Measurements from ENCODE around the gene SLAIN2. TPM values are rescaled to one million over a fixed set of nuclear protein-coding genes. Genes with fewer than 3 reads are reported as not detected.
"Not testable (repeated sequence)": the region's sequence is repeated elsewhere in the genome, so short reads cannot be mapped to it uniquely, and the experiment has no call there.

The SLAIN2 gene
- polyA plus RNA-seq, 3 donors: 13.9 to 24.1 (median 17.6) TPM

DNA sequence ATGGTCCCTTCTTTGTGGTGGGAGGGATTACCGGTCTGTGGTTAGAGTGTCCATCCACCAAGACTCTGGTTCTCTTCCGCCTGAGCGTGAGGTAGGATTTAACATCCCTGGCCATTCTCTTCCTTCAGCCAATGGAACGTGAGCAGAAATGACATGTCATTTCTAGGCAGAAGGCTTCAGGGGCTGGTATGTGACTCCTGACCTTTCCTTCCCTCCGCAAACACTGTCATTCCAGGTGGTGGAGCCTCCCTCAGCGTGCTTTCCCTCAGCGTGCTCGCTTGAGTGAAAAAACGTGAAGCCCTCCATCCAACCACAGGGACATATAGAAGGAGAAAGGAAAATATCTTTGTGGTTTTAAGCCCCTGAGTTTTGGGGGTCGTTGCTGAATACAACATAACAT, 107.8 kb downstream of the SLAIN2 start:
- Mint-ChIP-seq H3K4me3 (no peak overlapping the region), H3K27ac (no peak overlapping the region)
- no peaks in the 10 kb centered on the region for H3K36me3 ChIP-seq (replicated peaks in 1 of 2; ENCODE audit: control insufficient read depth in 1 of 2, insufficient read depth in 2 of 2, low read length in 2 of 2)

DNA sequence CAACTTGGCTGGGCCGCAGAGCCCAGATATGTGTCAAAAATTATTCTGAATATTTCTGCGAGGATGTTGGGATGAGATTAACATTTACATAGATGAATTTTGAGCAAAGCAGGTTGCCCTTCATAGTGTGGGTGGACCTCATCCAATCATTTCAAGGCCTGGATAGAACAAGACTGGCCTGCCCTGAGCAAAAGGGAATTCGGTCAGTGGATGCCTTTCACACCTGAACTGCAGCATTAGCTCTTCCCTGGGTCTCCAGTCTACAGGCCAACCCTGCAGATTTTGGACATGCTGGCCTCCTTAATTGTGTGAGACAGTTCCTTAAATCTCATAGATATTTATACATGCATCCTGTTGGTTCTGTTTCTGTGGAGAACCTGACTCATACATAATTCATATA, 109.4 kb downstream of the SLAIN2 start:
- DNase-seq: no peak
- Mint-ChIP-seq H3K36me3 (no peaks in the 10 kb centered on the region), H3K4me1 (no peaks in the 10 kb centered on the region), H3K4me3 (no peak overlapping the region), H3K9me3 (peaks cover 0 to 6% (median 0%) of the 10 kb centered on the region in 7 donors), H3K27ac (no peak overlapping the region), H3K27me3 (ENCODE audit: low read depth in 3 of 3) (peaks cover 0 to 4% (median 2%) of the 10 kb centered on the region in 3 donors)
- H3K4me2 ChIP-seq (replicated peaks; ENCODE audit: extremely low read depth, low read length, poor library complexity, severe bottlenecking): no peak overlapping the region
- WGBS (ENCODE audit: insufficient coverage): 100% methylated on average over 1 of the region's 3 CpGs
- H3K27me3 ChIP-seq (ENCODE audit: control insufficient read depth in 2 of 2, insufficient read depth in 2 of 2, low read length in 2 of 2): no peaks in the 10 kb centered on the region
- no peaks in the 10 kb centered on the region for H3K36me3 ChIP-seq (replicated peaks in 1 of 2; ENCODE audit: control insufficient read depth in 1 of 2, insufficient read depth in 2 of 2, low read length in 2 of 2)
- no peak overlapping the region for H3K4me3 ChIP-seq (replicated peaks in 1 of 3; ENCODE audit: low read depth in 2 of 3, low read length in 3 of 3)
- TF ChIP-seq, protein P1, sequence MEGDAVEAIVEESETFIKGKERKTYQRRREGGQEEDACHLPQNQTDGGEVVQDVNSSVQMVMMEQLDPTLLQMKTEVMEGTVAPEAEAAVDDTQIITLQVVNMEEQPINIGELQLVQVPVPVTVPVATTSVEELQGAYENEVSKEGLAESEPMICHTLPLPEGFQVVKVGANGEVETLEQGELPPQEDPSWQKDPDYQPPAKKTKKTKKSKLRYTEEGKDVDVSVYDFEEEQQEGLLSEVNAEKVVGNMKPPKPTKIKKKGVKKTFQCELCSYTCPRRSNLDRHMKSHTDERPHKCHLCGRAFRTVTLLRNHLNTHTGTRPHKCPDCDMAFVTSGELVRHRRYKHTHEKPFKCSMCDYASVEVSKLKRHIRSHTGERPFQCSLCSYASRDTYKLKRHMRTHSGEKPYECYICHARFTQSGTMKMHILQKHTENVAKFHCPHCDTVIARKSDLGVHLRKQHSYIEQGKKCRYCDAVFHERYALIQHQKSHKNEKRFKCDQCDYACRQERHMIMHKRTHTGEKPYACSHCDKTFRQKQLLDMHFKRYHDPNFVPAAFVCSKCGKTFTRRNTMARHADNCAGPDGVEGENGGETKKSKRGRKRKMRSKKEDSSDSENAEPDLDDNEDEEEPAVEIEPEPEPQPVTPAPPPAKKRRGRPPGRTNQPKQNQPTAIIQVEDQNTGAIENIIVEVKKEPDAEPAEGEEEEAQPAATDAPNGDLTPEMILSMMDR (IDR thresholded peaks at IDR 0.05): no peak
- H2AFZ ChIP-seq (ENCODE audit: insufficient read depth, low read depth, low read length, poor library complexity, severe bottlenecking): no peak overlapping the region
- H3K79me2 ChIP-seq (ENCODE audit: insufficient read depth, low read length): no peaks in the 10 kb centered on the region
- H3K9me3 ChIP-seq (replicated peaks in 1 of 2; ENCODE audit: control insufficient read depth in 1 of 2, insufficient read depth in 1 of 2, low read length in 2 of 2): no peaks in the 10 kb centered on the region
- intact Hi-C loops (cut with micrococcal nuclease): no loop called here
- no peak overlapping the region for H3K9ac ChIP-seq (ENCODE audit: insufficient read depth, low read length, poor library complexity, severe bottlenecking)
- no peaks in the 10 kb centered on the region for H4K20me1 ChIP-seq (ENCODE audit: insufficient read depth, low read length)
- no peak overlapping the region for H3K27ac ChIP-seq (ENCODE audit: low read depth in 1 of 2, low read length in 2 of 2)
- H3K4me1 ChIP-seq (ENCODE audit: control insufficient read depth in 1 of 2, insufficient read depth in 2 of 2, low read length in 2 of 2): no peaks in the 10 kb centered on the region

More for the DNA sequence above, 107.8 kb downstream of the SLAIN2 start:
- H4K20me1 ChIP-seq (ENCODE audit: insufficient read depth, low read length): no peaks in the 10 kb centered on the region
- WGBS (ENCODE audit: insufficient coverage): 100% methylated on average over 4 of the region's 10 CpGs
- TF ChIP-seq, protein P1 (IDR thresholded peaks at IDR 0.05): no peak
- no peaks in the 10 kb centered on the region for H3K27me3 ChIP-seq (ENCODE audit: control insufficient read depth in 2 of 2, insufficient read depth in 2 of 2, low read length in 2 of 2)
- no peaks in the 10 kb centered on the region for H3K4me1 ChIP-seq (ENCODE audit: control insufficient read depth in 1 of 2, insufficient read depth in 2 of 2, low read length in 2 of 2)
- intact Hi-C loops (cut with micrococcal nuclease): no loop called here
- H3K4me1 Mint-ChIP-seq: no peaks in the 10 kb centered on the region
- H2AFZ ChIP-seq (ENCODE audit: insufficient read depth, low read depth, low read length, poor library complexity, severe bottlenecking): no peak overlapping the region
- H3K36me3 Mint-ChIP-seq: no peaks in the 10 kb centered on the region
- H3K4me3 ChIP-seq (replicated peaks in 1 of 3; ENCODE audit: low read depth in 2 of 3, low read length in 3 of 3): no peak overlapping the region
- no peak for DNase-seq
- no peaks in the 10 kb centered on the region for H3K79me2 ChIP-seq (ENCODE audit: insufficient read depth, low read length)
- H3K27ac ChIP-seq (ENCODE audit: low read depth in 1 of 2, low read length in 2 of 2): no peak overlapping the region
- no peak overlapping the region for H3K4me2 ChIP-seq (replicated peaks; ENCODE audit: extremely low read depth, low read length, poor library complexity, severe bottlenecking)
- no peaks in the 10 kb centered on the region for H3K9me3 ChIP-seq (replicated peaks in 1 of 2; ENCODE audit: control insufficient read depth in 1 of 2, insufficient read depth in 1 of 2, low read length in 2 of 2)
- no peak overlapping the region for H3K9ac ChIP-seq (ENCODE audit: insufficient read depth, low read length, poor library complexity, severe bottlenecking)
- H3K9me3 Mint-ChIP-seq: peaks cover 0 to 5% (median 0%) of the 10 kb centered on the region in 7 donors
- peaks cover 0 to 2% (median 2%) of the 10 kb centered on the region in 3 donors for H3K27me3 Mint-ChIP-seq (ENCODE audit: low read depth in 3 of 3)

DNA sequence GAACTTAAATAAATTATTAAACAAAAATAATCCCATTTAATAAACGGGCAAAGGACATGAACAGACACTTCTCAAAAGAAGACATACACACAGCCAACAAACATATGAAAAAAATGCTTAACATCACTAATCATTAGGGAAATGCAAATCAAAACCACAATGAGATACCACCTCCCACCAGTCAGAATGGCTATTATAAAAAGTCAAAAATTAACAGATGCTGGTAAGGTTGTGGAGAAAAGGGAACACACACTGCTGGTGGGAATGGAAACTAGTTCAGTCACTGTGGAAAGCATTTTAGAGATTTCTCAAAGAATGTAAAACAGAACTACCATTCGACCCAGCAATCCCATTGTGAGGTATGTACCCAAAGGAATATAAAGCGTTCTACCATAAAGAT, 110.3 kb downstream of the SLAIN2 start:
- DNase-seq; H3K4me2 ChIP-seq (replicated peaks; ENCODE audit: extremely low read depth, low read length, poor library complexity, severe bottlenecking); H4K20me1 ChIP-seq (ENCODE audit: insufficient read depth, low read length); H3K9ac ChIP-seq (ENCODE audit: insufficient read depth, low read length, poor library complexity, severe bottlenecking); H3K27ac Mint-ChIP-seq; H3K4me1 Mint-ChIP-seq; H3K79me2 ChIP-seq (ENCODE audit: insufficient read depth, low read length); H3K36me3 Mint-ChIP-seq; H3K4me3 ChIP-seq (replicated peaks in 1 of 3; ENCODE audit: low read depth in 2 of 3, low read length in 3 of 3); H3K4me1 ChIP-seq (ENCODE audit: control insufficient read depth in 1 of 2, insufficient read depth in 2 of 2, low read length in 2 of 2); H3K4me3 Mint-ChIP-seq; H3K36me3 ChIP-seq (replicated peaks in 1 of 2; ENCODE audit: control insufficient read depth in 1 of 2, insufficient read depth in 2 of 2, low read length in 2 of 2); H3K27ac ChIP-seq (ENCODE audit: low read depth in 1 of 2, low read length in 2 of 2); H3K9me3 Mint-ChIP-seq; H3K27me3 Mint-ChIP-seq (ENCODE audit: low read depth in 3 of 3); H2AFZ ChIP-seq (ENCODE audit: insufficient read depth, low read depth, low read length, poor library complexity, severe bottlenecking); H3K27me3 ChIP-seq (ENCODE audit: control insufficient read depth in 2 of 2, insufficient read depth in 2 of 2, low read length in 2 of 2); intact Hi-C loops (cut with micrococcal nuclease); H3K9me3 ChIP-seq (replicated peaks in 1 of 2; ENCODE audit: control insufficient read depth in 1 of 2, insufficient read depth in 1 of 2, low read length in 2 of 2): not testable (repeated sequence)
- 80% methylated on average over 1 of the region's 3 CpGs for WGBS (ENCODE audit: insufficient coverage)
